HepG2 (cell line): ENCODE data around the gene CHID1. TPM values are rescaled to one million over a fixed set of nuclear protein-coding genes. Genes with fewer than 3 reads are reported as not detected.

ENCODE experiments used
- AGO1 ChIP-seq: fragments of 200-400 bp; formaldehyde crosslinking; IDR thresholded peaks from 2 replicates; pipeline ENCODE4 v1.6.1; 2017; ENCODE audit warnings: mild to moderate bottlenecking, low read depth, low read length, moderate library complexity; ENCODE audit not compliant: poor library complexity, severe bottlenecking
- MAX ChIP-seq: IDR thresholded peaks from 2 replicates; pipeline ENCODE4 v1.6.1; 2012; ENCODE audit warnings: inconsistent platforms
- MYPOP ChIP-seq: sonication (generic); formaldehyde crosslinking; IDR thresholded peaks from 2 replicates; pipeline ENCODE4 v1.8.1; 2023; ENCODE audit warnings: mild to moderate bottlenecking, moderate library complexity, missing genetic modification reagents
- TERF1 ChIP-seq: sonication (generic); formaldehyde crosslinking; IDR thresholded peaks from 2 replicates; pipeline ENCODE4 v1.8.0; 2022; ENCODE audit warnings: mild to moderate bottlenecking, missing genetic modification reagents, moderate library complexity
- ZNF224 ChIP-seq: sonication (generic); formaldehyde crosslinking; IDR thresholded peaks from 2 replicates; pipeline ENCODE4 v1.5.0; 2020; ENCODE audit warnings: mild to moderate bottlenecking, missing genetic modification reagents
- ZNF407 ChIP-seq: sonication (generic); formaldehyde crosslinking; IDR thresholded peaks from one replicate; pipeline ENCODE4 v1.5.1; 2020; ENCODE audit warnings: mild to moderate bottlenecking, missing genetic modification reagents; ENCODE audit errors: not compliant biosample characterization
- ZNF607 ChIP-seq: sonication (generic); formaldehyde crosslinking; IDR thresholded peaks from 2 replicates; pipeline ENCODE4 v1.5.1; 2020; ENCODE audit warnings: missing genetic modification reagents, mild to moderate bottlenecking, borderline replicate concordance
- ZNF660 ChIP-seq: sonication (generic); formaldehyde crosslinking; IDR thresholded peaks from 2 replicates; pipeline ENCODE4 v1.5.1; 2020; ENCODE audit warnings: mild to moderate bottlenecking, low read depth, missing genetic modification reagents, borderline replicate concordance
- ZNF691 ChIP-seq: sonication (generic); formaldehyde crosslinking; IDR thresholded peaks from 2 replicates; pipeline ENCODE4 v1.4.0; 2020; ENCODE audit warnings: missing genetic modification reagents, low read depth, mild to moderate bottlenecking, borderline replicate concordance
- ZNF704 ChIP-seq: sonication (generic); formaldehyde crosslinking; IDR thresholded peaks from 2 replicates; pipeline ENCODE4 v1.8.1; 2023; ENCODE audit warnings: mild to moderate bottlenecking, inconsistent platforms, moderate library complexity, missing genetic modification reagents, borderline replicate concordance
- polyA plus RNA-seq, 8 experiments: library from polyadenylated mRNA; depleted of rRNA in 3 of 8; stranded (reverse) in 7 of 8; unstranded in 1 of 8; fragments of >200 nt; fragmentation: Illumina TruSeq in 4 of 8; extraction: Trizol in 4 of 8; gene quantifications; 2 replicates each; pipeline versions ENCODE4 v1.2.1 to v1.2.3, GENCODE V29; 2011 to 2016; ENCODE audit warnings: low read depth in 4 of 8, missing spikeins in 1 of 8, mixed read lengths in 1 of 8; ENCODE audit not compliant: insufficient read depth in 1 of 8
- total RNA-seq, 5 experiments: library from RNA; depleted of rRNA; stranded (reverse); fragments of >200 nt; fragmentation: Illumina TruSeq; extraction: Trizol; gene quantifications; 2 replicates each; pipeline ENCODE4 v1.2.3, GENCODE V29; 2016; ENCODE audit warnings: low read depth in 1 of 5

The CHID1 gene
- total and polyA plus RNA-seq, 2 of the 13 experiments (the other 11 are each of a cell fraction or from before 2014, with no cell fraction given) = 65.1 to 93.6 TPM

GRCh38 chr11:843086-843734, 67.4 kb downstream of the CHID1 start (continued):
- TF ChIP-seq MAX = no peak
- no peak for TF ChIP-seq ZNF660 (CRISPR knock-in tag)
- TF ChIP-seq ZNF407 (CRISPR knock-in tag) = peak; percentile 28
- no peak for TF ChIP-seq TERF1 (CRISPR knock-in tag)
- TF ChIP-seq ZNF691 = no peak
- no peak for TF ChIP-seq ZNF224 (CRISPR knock-in tag)
- TF ChIP-seq MYPOP (CRISPR knock-in tag) = no peak
- peak; percentile 18 for TF ChIP-seq AGO1
- no peak for TF ChIP-seq ZNF704
- TF ChIP-seq ZNF607 = no peak
